Caco-2 (cell line): ENCODE data around the gene CDIP1. TPM values are rescaled to one million over a fixed set of nuclear protein-coding genes. Genes with fewer than 3 reads are reported as not detected.
"Not testable (repeated sequence)": the region's sequence is repeated elsewhere in the genome, so short reads cannot be mapped to it uniquely, and the experiment has no call there.

ENCODE experiments used
- BruUV-seq: library from RNA; stranded (reverse); fragments of 400-500 nt; replicated peaks from 2 replicates; lab custom pipeline; 2021; lab: Mats Ljungman, UMichigan
- CTCF ChIA-PET: fragments of 300-600 bp; sonication (Branson Sonifier 250); formaldehyde crosslinking; loops from one replicate; lab custom pipeline; 2022; ENCODE audit warnings: antibody characterized with exemption; lab: Charles Lee
- POLR2A ChIA-PET: fragments of 300-600 bp; sonication (Branson Sonifier 250); formaldehyde crosslinking; loops from one replicate; lab custom pipeline; 2022; ENCODE audit warnings: antibody characterized with exemption; lab: Charles Lee
- DNase-seq, 2 experiments: peaks; one replicate each; pipeline versions ENCODE4 v3.0.0 to v3.0.0-alpha.2; 2020 to 2022
- H3K27me3 ChIP-seq: replicated peaks from 2 replicates; pipeline ENCODE4 v1.6.0; 2011; ENCODE audit warnings: low read length; ENCODE audit not compliant: control insufficient read depth, insufficient read depth
- H3K36me3 ChIP-seq: 2 replicates; pipeline ENCODE4 v1.5.1; 2011; ENCODE audit warnings: low read length; ENCODE audit not compliant: control insufficient read depth, insufficient read depth
- H3K4me1 ChIP-seq: fragments of 250-450 bp; sonication (Bioruptor Pico); 2 replicates; pipeline ENCODE4 v1.5.1; 2020; ENCODE audit warnings: mild to moderate bottlenecking
- H3K4me3 ChIP-seq: 2 replicates; pipeline ENCODE4 v1.5.1; 2011; ENCODE audit warnings: low read depth, mild to moderate bottlenecking, control low read depth, low read length
- H3K9me3 ChIP-seq: fragments of 250-450 bp; sonication (Bioruptor Pico); 2 replicates; pipeline ENCODE4 v1.5.1; 2020; ENCODE audit warnings: mild to moderate bottlenecking, moderate library complexity
- H3K27ac Mint-ChIP-seq: one replicate; pipeline ENCODE4 v1.8.0; 2022; ENCODE audit warnings: mixed read lengths; ENCODE audit not compliant: unreplicated experiment
- H3K27me3 Mint-ChIP-seq: one replicate; pipeline ENCODE4 v1.8.0; 2022; ENCODE audit warnings: mixed read lengths; ENCODE audit not compliant: insufficient read depth, unreplicated experiment
- H3K36me3 Mint-ChIP-seq: one replicate; pipeline ENCODE4 v1.8.0; 2022; ENCODE audit warnings: mild to moderate bottlenecking, mixed read lengths; ENCODE audit not compliant: insufficient read depth, unreplicated experiment
- H3K4me1 Mint-ChIP-seq: one replicate; pipeline ENCODE4 v1.8.0; 2022; ENCODE audit warnings: low read depth, mixed read lengths; ENCODE audit not compliant: unreplicated experiment
- H3K4me3 Mint-ChIP-seq: one replicate; pipeline ENCODE4 v1.8.0; 2022; ENCODE audit warnings: mild to moderate bottlenecking, moderate library complexity, mixed read lengths; ENCODE audit not compliant: unreplicated experiment
- H3K9me3 Mint-ChIP-seq: one replicate; pipeline ENCODE4 v1.8.0; 2022; ENCODE audit warnings: mixed read lengths; ENCODE audit not compliant: unreplicated experiment
- intact Hi-C: fragments of 100-400 bp; cut with micrococcal nuclease; formaldehyde crosslinking; loops from one replicate; pipeline ENCODE4 v1.10.0; 2022; ENCODE audit not compliant: unreplicated experiment
- total RNA-seq: library from RNA; stranded (reverse); gene quantifications from 2 replicates; pipeline ENCODE4 v1.2.3, GENCODE V29; 2022
- TF ChIP-seq, protein P1 (sequence below), 2 experiments: fragments of 200-600 bp in 1 of 2; IDR thresholded peaks; 1 replicate in 1 of 2; 2 replicates in 1 of 2; pipeline versions ENCODE4 v1.5.1 to v1.8.0; 2011 to 2022; ENCODE audit warnings: antibody characterized with exemption in 1 of 2, control low read depth in 1 of 2, inconsistent platforms in 1 of 2, low read depth in 1 of 2, low read length in 1 of 2, mild to moderate bottlenecking in 1 of 2, moderate library complexity in 1 of 2; ENCODE audit not compliant: insufficient read depth in 1 of 2, severe bottlenecking in 1 of 2, unreplicated experiment in 1 of 2

The CDIP1 gene
- total RNA-seq, 1 experiment from 2014 or later: 51.7 TPM

- no peaks in the 10 kb centered on the region for H3K27me3 Mint-ChIP-seq
- Histone ChIP-seq H3K27me3 (no peaks in the 10 kb centered on the region), H3K4me1 (no peaks in the 10 kb centered on the region), H3K4me3 (no peak overlapping the region), H3K9me3 (no peaks in the 10 kb centered on the region), H3K36me3 (no peaks in the 10 kb centered on the region)
- H3K27ac Mint-ChIP-seq: no peak overlapping the region
- BruUV-seq: no TSS peak
- TF ChIP-seq, protein P1, sequence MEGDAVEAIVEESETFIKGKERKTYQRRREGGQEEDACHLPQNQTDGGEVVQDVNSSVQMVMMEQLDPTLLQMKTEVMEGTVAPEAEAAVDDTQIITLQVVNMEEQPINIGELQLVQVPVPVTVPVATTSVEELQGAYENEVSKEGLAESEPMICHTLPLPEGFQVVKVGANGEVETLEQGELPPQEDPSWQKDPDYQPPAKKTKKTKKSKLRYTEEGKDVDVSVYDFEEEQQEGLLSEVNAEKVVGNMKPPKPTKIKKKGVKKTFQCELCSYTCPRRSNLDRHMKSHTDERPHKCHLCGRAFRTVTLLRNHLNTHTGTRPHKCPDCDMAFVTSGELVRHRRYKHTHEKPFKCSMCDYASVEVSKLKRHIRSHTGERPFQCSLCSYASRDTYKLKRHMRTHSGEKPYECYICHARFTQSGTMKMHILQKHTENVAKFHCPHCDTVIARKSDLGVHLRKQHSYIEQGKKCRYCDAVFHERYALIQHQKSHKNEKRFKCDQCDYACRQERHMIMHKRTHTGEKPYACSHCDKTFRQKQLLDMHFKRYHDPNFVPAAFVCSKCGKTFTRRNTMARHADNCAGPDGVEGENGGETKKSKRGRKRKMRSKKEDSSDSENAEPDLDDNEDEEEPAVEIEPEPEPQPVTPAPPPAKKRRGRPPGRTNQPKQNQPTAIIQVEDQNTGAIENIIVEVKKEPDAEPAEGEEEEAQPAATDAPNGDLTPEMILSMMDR (IDR thresholded peaks at IDR 0.05; ENCODE audit: insufficient read depth in 1 of 2, low read depth in 1 of 2, low read length in 1 of 2, severe bottlenecking in 1 of 2, unreplicated experiment in 1 of 2): no peak
- H3K4me3 Mint-ChIP-seq: no peak overlapping the region
- H3K4me1 Mint-ChIP-seq: no peaks in the 10 kb centered on the region
- intact Hi-C loops: no loop called here
- no peaks in the 10 kb centered on the region for H3K36me3 Mint-ChIP-seq
- H3K9me3 Mint-ChIP-seq: no peaks in the 10 kb centered on the region
- ChIA-PET CTCF (interaction anchor here (0.6 to 0.8 kb wide), 3 partner anchors 26 to 1610 kb away, joined by 3 to 6 read pairs (median 3); partner anchors contain the start of gene HMOX2), POLR2A (no interaction called here)
- no peak for DNase-seq
Measured at GRCh38 chr16:4574919-4575705, 36.5 kb upstream of the CDIP1 start.

- DNase-seq, CTCF ChIA-PET, intact Hi-C loops, BruUV-seq, H3K9me3 ChIP-seq, H3K36me3 ChIP-seq, H3K36me3 Mint-ChIP-seq, H3K4me3 ChIP-seq, H3K9me3 Mint-ChIP-seq, POLR2A ChIA-PET, H3K4me1 Mint-ChIP-seq, H3K4me3 Mint-ChIP-seq, H3K27ac Mint-ChIP-seq, H3K4me1 ChIP-seq, H3K27me3 ChIP-seq, H3K27me3 Mint-ChIP-seq: not testable (repeated sequence)
Measured at GRCh38 chr16:4573926-4574325, 35.4 kb upstream of the CDIP1 start.

GRCh38 chr16:4572715-4573114 lies 34.1 kb upstream of the CDIP1 start:
- H3K36me3 Mint-ChIP-seq: no peaks in the 10 kb centered on the region
- H3K27ac Mint-ChIP-seq: no peak overlapping the region
- H3K4me1 Mint-ChIP-seq: no peaks in the 10 kb centered on the region
- Histone ChIP-seq H3K36me3 (no peaks in the 10 kb centered on the region), H3K9me3 (no peaks in the 10 kb centered on the region), H3K4me1 (no peaks in the 10 kb centered on the region), H3K4me3 (no peak overlapping the region), H3K27me3 (no peaks in the 10 kb centered on the region)
- DNase-seq: no peak
- POLR2A ChIA-PET: no interaction called here
- intact Hi-C loops: no loop called here
- H3K9me3 Mint-ChIP-seq: no peaks in the 10 kb centered on the region
- BruUV-seq: no TSS peak
- TF ChIP-seq, protein P1 (IDR thresholded peaks at IDR 0.05; ENCODE audit: insufficient read depth in 1 of 2, low read depth in 1 of 2, low read length in 1 of 2, severe bottlenecking in 1 of 2, unreplicated experiment in 1 of 2): no peak
- no peak overlapping the region for H3K4me3 Mint-ChIP-seq
- no peaks in the 10 kb centered on the region for H3K27me3 Mint-ChIP-seq
- CTCF ChIA-PET: no interaction called here
